ENCODE data around the gene UVRAG.

GRCh38 chr11:75996523-75997442 is 181.8 kb downstream of the UVRAG start:
- TF ChIP-seq ZNF274 (IDR thresholded peaks at IDR 0.05; ENCODE audit: low read depth, low read length) (no peak), YY1 (IDR thresholded peaks at IDR 0.05; ENCODE audit: insufficient read depth, insufficient read length) (no peak), SUZ12 (IDR thresholded peaks at IDR 0.05; ENCODE audit: extremely low read depth, insufficient read depth, insufficient read length) (no peak)
